Measurements from ENCODE around the gene KCTD11.

Gene KCTD11

DNA sequence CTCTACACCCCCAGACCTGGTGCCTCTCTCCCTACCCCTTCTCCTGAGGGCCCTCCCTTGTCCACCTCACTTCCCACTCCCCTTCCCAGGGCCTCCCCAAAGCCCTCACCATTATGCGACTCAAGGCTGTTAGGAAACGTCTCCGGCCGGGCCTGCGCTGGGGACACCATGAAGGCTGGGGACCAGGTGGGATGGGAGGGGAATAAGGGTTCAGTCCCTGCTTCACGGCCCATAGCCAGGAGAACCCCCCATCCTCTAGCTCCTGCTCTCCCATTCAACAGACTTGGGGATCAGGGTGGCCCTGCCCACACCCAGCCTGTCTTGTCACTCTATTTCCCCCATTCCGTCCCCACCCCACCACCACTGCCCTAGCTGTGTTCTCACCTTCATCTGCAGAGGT is 24.9 kb upstream of the KCTD11 start:
- WGBS, 2 donors (ENCODE audit: extremely low coverage in 2 of 2, insufficient read length in 2 of 2, insufficient replicate concordance in 1 of 2) = no CpG with 5 or more reads among the region's 7 CpGs

DNA sequence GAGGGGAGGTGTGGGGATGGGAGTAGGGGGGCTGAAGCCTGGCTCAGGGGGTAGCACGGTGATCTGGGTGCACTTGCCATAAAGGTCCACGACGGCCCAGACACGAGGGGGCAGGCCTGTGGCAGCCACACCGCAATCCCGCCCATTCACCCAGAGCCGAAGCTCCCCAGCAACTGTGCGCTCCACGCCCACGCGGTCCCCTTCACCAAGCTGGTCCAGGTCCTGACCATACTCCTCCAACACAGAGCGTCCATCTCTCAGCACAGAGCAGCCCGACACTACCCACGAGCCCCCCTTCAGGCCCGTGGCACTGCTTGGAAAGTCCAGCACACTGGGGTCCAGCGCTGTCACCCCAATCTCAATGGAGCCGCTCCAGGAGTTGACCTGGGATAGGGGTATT is 24.5 kb upstream of the KCTD11 start:
- H2AFZ ChIP-seq (ENCODE audit: low read length) = no peak overlapping the region
- no peak overlapping the region for H3K14ac ChIP-seq (ENCODE audit: low read length)
- H2AK5ac ChIP-seq (ENCODE audit: low read depth, low read length) = no peak overlapping the region
- peaks cover 13 to 15% of the 10 kb centered on the region in 2 donors for H3K4me1 ChIP-seq (ENCODE audit: control insufficient read depth in 2 of 2, insufficient read depth in 1 of 2, low read depth in 1 of 2, low read length in 2 of 2)
- no peak for DNase-seq (ENCODE audit: low spot score)
- H3K36me3 ChIP-seq (replicated peaks in 1 of 2; ENCODE audit: control insufficient read depth in 2 of 2, insufficient read depth in 2 of 2, low read length in 2 of 2) = peaks cover 34 to 47% of the 10 kb centered on the region in 2 donors
- no peak overlapping the region for H3K18ac ChIP-seq (ENCODE audit: low read length)
- no peak overlapping the region for H2BK120ac ChIP-seq (ENCODE audit: low read depth, low read length)
- H3K4me3 ChIP-seq (ENCODE audit: low read length in 2 of 2) = peak overlapping the region in 1 of 2 donors; percentile 4
- no CpG with 5 or more reads among the region's 17 CpGs for WGBS, 2 donors (ENCODE audit: extremely low coverage in 2 of 2, insufficient read length in 2 of 2, insufficient replicate concordance in 1 of 2)
- H3K79me1 ChIP-seq (ENCODE audit: low read depth, low read length) = peaks cover 18% of the 10 kb centered on the region
- H3K23ac ChIP-seq (ENCODE audit: low read depth, low read length, poor library complexity) = no peak overlapping the region
- H2BK15ac ChIP-seq (ENCODE audit: low read length) = no peak overlapping the region
- H3K27me3 ChIP-seq (ENCODE audit: control insufficient read depth in 3 of 3, insufficient read depth in 3 of 3, low read depth in 1 of 3, low read length in 3 of 3) = no peaks in the 10 kb centered on the region
- no peak overlapping the region for H3K27ac ChIP-seq (replicated peaks; ENCODE audit: low read length)
- H3K9ac ChIP-seq (ENCODE audit: low read depth, low read length, poor library complexity) = no peak overlapping the region
- no peak overlapping the region for H2BK5ac ChIP-seq (ENCODE audit: low read length)
- H3K4me2 ChIP-seq (ENCODE audit: insufficient read depth, low read length, poor library complexity, severe bottlenecking) = no peak overlapping the region
- no peak overlapping the region for H4K91ac ChIP-seq (ENCODE audit: low read depth, low read length, poor library complexity)
- H3K9me3 ChIP-seq (replicated peaks in 1 of 2; ENCODE audit: control insufficient read depth in 2 of 2, insufficient read depth in 1 of 2, low read depth in 1 of 2, low read length in 2 of 2) = no peaks in the 10 kb centered on the region
- H3K4ac ChIP-seq (ENCODE audit: low read length) = peak overlapping the region; percentile 15
- no peak overlapping the region for H2BK12ac ChIP-seq (ENCODE audit: low read length)
- H4K8ac ChIP-seq (ENCODE audit: low read depth, low read length) = no peak overlapping the region

More for the DNA sequence above, 24.9 kb upstream of the KCTD11 start:
- peaks cover 13 to 15% of the 10 kb centered on the region in 2 donors for H3K4me1 ChIP-seq (ENCODE audit: control insufficient read depth in 2 of 2, insufficient read depth in 1 of 2, low read depth in 1 of 2, low read length in 2 of 2)
- H3K27me3 ChIP-seq (ENCODE audit: control insufficient read depth in 3 of 3, insufficient read depth in 3 of 3, low read depth in 1 of 3, low read length in 3 of 3) = no peaks in the 10 kb centered on the region
- H3K18ac ChIP-seq (ENCODE audit: low read length) = no peak overlapping the region
- no peak overlapping the region for H2BK120ac ChIP-seq (ENCODE audit: low read depth, low read length)
- no peak overlapping the region for H3K9ac ChIP-seq (ENCODE audit: low read depth, low read length, poor library complexity)
- H3K79me1 ChIP-seq (ENCODE audit: low read depth, low read length) = peaks cover 18% of the 10 kb centered on the region
- H3K4ac ChIP-seq (ENCODE audit: low read length) = no peak overlapping the region
- H3K36me3 ChIP-seq (replicated peaks in 1 of 2; ENCODE audit: control insufficient read depth in 2 of 2, insufficient read depth in 2 of 2, low read length in 2 of 2) = peaks cover 39 to 52% of the 10 kb centered on the region in 2 donors
- peak overlapping the region; percentile 51 for H2BK12ac ChIP-seq (ENCODE audit: low read length)
- H3K4me3 ChIP-seq (ENCODE audit: low read length in 2 of 2) = no peak overlapping the region
- H2BK5ac ChIP-seq (ENCODE audit: low read length) = no peak overlapping the region
- H3K14ac ChIP-seq (ENCODE audit: low read length) = no peak overlapping the region
- H4K91ac ChIP-seq (ENCODE audit: low read depth, low read length, poor library complexity) = no peak overlapping the region
- H4K8ac ChIP-seq (ENCODE audit: low read depth, low read length) = no peak overlapping the region
- no peak overlapping the region for H2BK15ac ChIP-seq (ENCODE audit: low read length)
- no peak overlapping the region for H3K27ac ChIP-seq (replicated peaks; ENCODE audit: low read length)
- DNase-seq (ENCODE audit: low spot score) = no peak
- no peak overlapping the region for H3K23ac ChIP-seq (ENCODE audit: low read depth, low read length, poor library complexity)
- no peak overlapping the region for H2AK5ac ChIP-seq (ENCODE audit: low read depth, low read length)
- H3K9me3 ChIP-seq (replicated peaks in 1 of 2; ENCODE audit: control insufficient read depth in 2 of 2, insufficient read depth in 1 of 2, low read depth in 1 of 2, low read length in 2 of 2) = no peaks in the 10 kb centered on the region
- H2AFZ ChIP-seq (ENCODE audit: low read length) = no peak overlapping the region
- no peak overlapping the region for H3K4me2 ChIP-seq (ENCODE audit: insufficient read depth, low read length, poor library complexity, severe bottlenecking)

DNA sequence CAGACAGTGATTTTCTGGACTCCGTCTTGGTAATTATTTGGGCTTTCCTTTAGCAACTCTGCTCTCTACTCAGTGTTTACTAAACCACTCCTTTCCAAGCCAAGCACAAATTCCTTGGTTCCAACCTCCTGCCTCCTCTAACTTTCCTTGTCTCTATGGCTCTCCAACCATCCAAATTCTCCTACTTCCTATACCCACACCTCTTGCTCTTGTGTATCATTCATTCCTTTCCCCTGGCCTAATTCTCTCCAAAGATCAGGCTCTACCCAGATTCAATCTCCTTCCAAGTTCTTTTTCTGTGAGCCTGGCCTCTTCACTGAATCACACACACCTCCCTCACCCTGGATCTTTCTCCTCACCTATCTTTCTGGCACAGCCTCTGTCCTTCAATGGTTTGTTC is 24.0 kb upstream of the KCTD11 start:
- H3K36me3 ChIP-seq (replicated peaks in 1 of 2; ENCODE audit: control insufficient read depth in 2 of 2, insufficient read depth in 2 of 2, low read length in 2 of 2) = peaks cover 29 to 42% of the 10 kb centered on the region in 2 donors
- no peak overlapping the region for H3K27ac ChIP-seq (replicated peaks; ENCODE audit: low read length)
- no peak for DNase-seq (ENCODE audit: low spot score)
- H3K9me3 ChIP-seq (replicated peaks in 1 of 2; ENCODE audit: control insufficient read depth in 2 of 2, insufficient read depth in 1 of 2, low read depth in 1 of 2, low read length in 2 of 2) = no peaks in the 10 kb centered on the region
- H2BK12ac ChIP-seq (ENCODE audit: low read length) = no peak overlapping the region
- H2AFZ ChIP-seq (ENCODE audit: low read length) = no peak overlapping the region
- H3K4me3 ChIP-seq (ENCODE audit: low read length in 2 of 2) = peak overlapping the region in 1 of 2 donors; percentile 96
- no peak overlapping the region for H3K4ac ChIP-seq (ENCODE audit: low read length)
- H3K18ac ChIP-seq (ENCODE audit: low read length) = no peak overlapping the region
- H3K23ac ChIP-seq (ENCODE audit: low read depth, low read length, poor library complexity) = no peak overlapping the region
- H2BK120ac ChIP-seq (ENCODE audit: low read depth, low read length) = no peak overlapping the region
- H2BK5ac ChIP-seq (ENCODE audit: low read length) = no peak overlapping the region
- WGBS, 2 donors (ENCODE audit: extremely low coverage in 2 of 2, insufficient read length in 2 of 2, insufficient replicate concordance in 1 of 2) = no CpG with 5 or more reads among the region's 1 CpG
- peaks cover 18% of the 10 kb centered on the region for H3K79me1 ChIP-seq (ENCODE audit: low read depth, low read length)
- no peak overlapping the region for H3K14ac ChIP-seq (ENCODE audit: low read length)
- H3K4me2 ChIP-seq (ENCODE audit: insufficient read depth, low read length, poor library complexity, severe bottlenecking) = peak overlapping the region; percentile 77
- no peak overlapping the region for H2BK15ac ChIP-seq (ENCODE audit: low read length)
- H3K27me3 ChIP-seq (ENCODE audit: control insufficient read depth in 3 of 3, insufficient read depth in 3 of 3, low read depth in 1 of 3, low read length in 3 of 3) = no peaks in the 10 kb centered on the region
- no peak overlapping the region for H2AK5ac ChIP-seq (ENCODE audit: low read depth, low read length)
- no peak overlapping the region for H4K91ac ChIP-seq (ENCODE audit: low read depth, low read length, poor library complexity)
- no peak overlapping the region for H3K9ac ChIP-seq (ENCODE audit: low read depth, low read length, poor library complexity)
- H3K4me1 ChIP-seq (ENCODE audit: control insufficient read depth in 2 of 2, insufficient read depth in 1 of 2, low read depth in 1 of 2, low read length in 2 of 2) = peaks cover 13 to 15% of the 10 kb centered on the region in 2 donors
- no peak overlapping the region for H4K8ac ChIP-seq (ENCODE audit: low read depth, low read length)

DNA sequence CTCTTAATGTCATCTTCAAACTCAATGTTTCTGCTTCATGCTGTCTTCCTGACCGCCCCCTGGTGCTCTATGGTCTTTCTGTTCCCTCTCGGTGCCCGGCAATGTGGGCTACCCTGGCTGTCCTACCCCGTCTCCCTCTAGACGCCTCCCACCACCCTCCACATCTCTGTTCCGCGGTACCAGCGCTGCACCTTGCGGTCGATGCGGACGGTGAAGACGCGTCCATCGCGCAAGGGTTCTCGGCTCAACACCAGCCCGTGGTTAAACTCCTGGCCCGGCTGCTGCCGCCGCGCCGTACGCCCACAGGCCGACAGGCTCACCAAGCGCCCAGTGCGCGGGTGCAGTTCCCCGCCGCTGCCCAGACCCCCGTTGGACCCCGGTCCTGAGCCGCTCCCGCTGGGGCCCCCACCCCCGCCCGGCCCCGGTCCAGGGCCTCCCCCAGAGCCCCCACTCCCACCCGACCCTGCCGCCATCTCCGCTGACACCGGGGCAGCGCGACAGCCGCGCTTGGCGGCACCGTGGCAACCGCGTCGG is 23.1 kb upstream of the KCTD11 start, which contains the start of gene NEURL4:
TSS of gene NEURL4 (minus strand) at position 496 of the 534 bp plus-strand sequence. CDS start at position 473, 23 bp downstream.
- H2BK5ac ChIP-seq (ENCODE audit: low read length) = peak within 1 kb of the TSS; percentile 85
- peak within 1 kb of the TSS; percentile 63 for H2BK120ac ChIP-seq (ENCODE audit: low read depth, low read length)
- H3K36me3 ChIP-seq (replicated peaks in 1 of 2; ENCODE audit: control insufficient read depth in 2 of 2, insufficient read depth in 2 of 2, low read length in 2 of 2) = peaks cover 20 to 33% of the 10 kb centered on the region in 2 donors
- peak within 1 kb of the TSS; percentile 96 for H3K18ac ChIP-seq (ENCODE audit: low read length)
- peaks cover 14% of the 10 kb centered on the region for H3K79me1 ChIP-seq (ENCODE audit: low read depth, low read length)
- H3K27ac ChIP-seq (replicated peaks; ENCODE audit: low read length) = peak within 1 kb of the TSS; percentile 94
- peak within 1 kb of the TSS; percentile 100 for H3K14ac ChIP-seq (ENCODE audit: low read length)
- peak within 1 kb of the TSS; percentile 96 to 99 for H3K4me3 ChIP-seq (ENCODE audit: low read length in 2 of 2)
- H3K4ac ChIP-seq (ENCODE audit: low read length) = peak within 1 kb of the TSS; percentile 27
- H3K23ac ChIP-seq (ENCODE audit: low read depth, low read length, poor library complexity) = peak within 1 kb of the TSS; percentile 100
- no peak within 1 kb of the TSS for H4K91ac ChIP-seq (ENCODE audit: low read depth, low read length, poor library complexity)
- no peaks in the 10 kb centered on the region for H3K9me3 ChIP-seq (replicated peaks in 1 of 2; ENCODE audit: control insufficient read depth in 2 of 2, insufficient read depth in 1 of 2, low read depth in 1 of 2, low read length in 2 of 2)
- H3K9ac ChIP-seq (ENCODE audit: low read depth, low read length, poor library complexity) = peak within 1 kb of the TSS; percentile 100
- peak within 1 kb of the TSS; percentile 59 for H4K8ac ChIP-seq (ENCODE audit: low read depth, low read length)
- peak within 1 kb of the TSS; percentile 74 for H2AK5ac ChIP-seq (ENCODE audit: low read depth, low read length)
- H3K27me3 ChIP-seq (ENCODE audit: control insufficient read depth in 3 of 3, insufficient read depth in 3 of 3, low read depth in 1 of 3, low read length in 3 of 3) = no peaks in the 10 kb centered on the region
- peak within 1 kb of the TSS; percentile 46 for H2BK15ac ChIP-seq (ENCODE audit: low read length)
- H3K4me1 ChIP-seq (ENCODE audit: control insufficient read depth in 2 of 2, insufficient read depth in 1 of 2, low read depth in 1 of 2, low read length in 2 of 2) = peaks cover 13 to 15% of the 10 kb centered on the region in 2 donors
- peak within 1 kb of the TSS; percentile 86 for H2AFZ ChIP-seq (ENCODE audit: low read length)
- WGBS, 2 donors (ENCODE audit: extremely low coverage in 2 of 2, insufficient read length in 2 of 2, insufficient replicate concordance in 1 of 2) = no CpG with 5 or more reads among the region's 50 CpGs
- no peak for DNase-seq (ENCODE audit: low spot score)
- peak within 1 kb of the TSS; percentile 87 for H3K4me2 ChIP-seq (ENCODE audit: insufficient read depth, low read length, poor library complexity, severe bottlenecking)
- H2BK12ac ChIP-seq (ENCODE audit: low read length) = no peak within 1 kb of the TSS
